ENCODE measurements around the gene KLF16.

DNA sequence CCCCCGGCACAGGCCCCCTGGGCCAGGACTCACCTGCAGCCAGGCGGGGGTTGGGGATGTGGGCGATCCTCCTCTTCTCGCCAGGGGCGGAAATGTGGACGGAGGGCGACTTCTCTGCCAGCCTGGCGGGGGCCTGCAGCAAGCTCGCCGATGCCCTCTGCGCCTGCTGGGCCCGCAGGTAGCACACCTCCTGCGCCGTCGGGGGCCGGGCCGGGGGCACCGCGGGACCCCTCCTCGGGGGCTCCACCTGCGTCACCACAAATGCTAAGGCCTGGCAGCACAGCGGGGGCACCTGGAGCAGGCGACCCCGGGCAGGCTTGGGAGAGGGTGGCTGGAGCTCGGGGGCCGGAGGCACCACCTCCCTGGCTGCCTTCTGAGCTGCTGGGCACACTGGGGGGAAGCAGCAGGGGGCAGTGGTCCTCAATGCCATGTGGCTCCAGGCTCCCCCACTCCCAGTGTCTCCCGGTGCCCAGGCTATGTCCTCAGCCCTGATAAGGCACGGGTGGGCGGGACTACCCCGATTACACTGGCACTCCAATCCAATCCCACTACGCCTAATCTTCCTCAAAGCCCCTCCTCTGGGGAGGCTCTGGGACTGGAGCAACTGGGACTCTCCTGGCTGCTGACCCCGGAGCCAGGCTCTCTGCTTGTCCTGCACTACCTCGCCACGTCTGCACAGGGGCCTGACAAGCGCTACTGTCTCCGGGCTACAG lies 39.7 kb downstream of the KLF16 start:
- TF ChIP-seq, protein P1, sequence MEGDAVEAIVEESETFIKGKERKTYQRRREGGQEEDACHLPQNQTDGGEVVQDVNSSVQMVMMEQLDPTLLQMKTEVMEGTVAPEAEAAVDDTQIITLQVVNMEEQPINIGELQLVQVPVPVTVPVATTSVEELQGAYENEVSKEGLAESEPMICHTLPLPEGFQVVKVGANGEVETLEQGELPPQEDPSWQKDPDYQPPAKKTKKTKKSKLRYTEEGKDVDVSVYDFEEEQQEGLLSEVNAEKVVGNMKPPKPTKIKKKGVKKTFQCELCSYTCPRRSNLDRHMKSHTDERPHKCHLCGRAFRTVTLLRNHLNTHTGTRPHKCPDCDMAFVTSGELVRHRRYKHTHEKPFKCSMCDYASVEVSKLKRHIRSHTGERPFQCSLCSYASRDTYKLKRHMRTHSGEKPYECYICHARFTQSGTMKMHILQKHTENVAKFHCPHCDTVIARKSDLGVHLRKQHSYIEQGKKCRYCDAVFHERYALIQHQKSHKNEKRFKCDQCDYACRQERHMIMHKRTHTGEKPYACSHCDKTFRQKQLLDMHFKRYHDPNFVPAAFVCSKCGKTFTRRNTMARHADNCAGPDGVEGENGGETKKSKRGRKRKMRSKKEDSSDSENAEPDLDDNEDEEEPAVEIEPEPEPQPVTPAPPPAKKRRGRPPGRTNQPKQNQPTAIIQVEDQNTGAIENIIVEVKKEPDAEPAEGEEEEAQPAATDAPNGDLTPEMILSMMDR (IDR thresholded peaks at IDR 0.05), result no peak
- no peak for TF ChIP-seq ZFX (IDR thresholded peaks at IDR 0.05; ENCODE audit: borderline replicate concordance)
